ENCODE results near the gene LDHB. TPM values are rescaled to one million over a fixed set of nuclear protein-coding genes. Genes with fewer than 3 reads are reported as not detected.

The LDHB gene
- total and polyA plus RNA-seq, 12 donors: 1,053 to 3,111 (median 2,124) TPM

- Histone ChIP-seq H3K27me3 (no peaks in the 10 kb centered on the region), H3K27ac (no peak overlapping the region), H3K9me3 (no peaks in the 10 kb centered on the region), H3K36me3 (no peaks in the 10 kb centered on the region), H3K4me3 (no peak overlapping the region), H3K4me1 (peaks cover 0 to 17% (median under 1%) of the 10 kb centered on the region in 9 donors)
- WGBS, 2 donors: 90 to 94% methylated on average over 7 of the region's 7 CpGs
- intact Hi-C loops (cut with DNase I): loop anchor here in 5 of 10 donors (2.0 to 10.0 kb wide), 3 partner anchors 70 to 183 kb away; no protein-coding TSS in a partner anchor
- ATAC-seq (no peak), DNase-seq (no peak)
- TF ChIP-seq CTCF (IDR thresholded peaks at IDR 0.05): no peak
These were observed 20.1 kb upstream of the LDHB start for GRCh38 chr12:21677622-21678277.

DNA sequence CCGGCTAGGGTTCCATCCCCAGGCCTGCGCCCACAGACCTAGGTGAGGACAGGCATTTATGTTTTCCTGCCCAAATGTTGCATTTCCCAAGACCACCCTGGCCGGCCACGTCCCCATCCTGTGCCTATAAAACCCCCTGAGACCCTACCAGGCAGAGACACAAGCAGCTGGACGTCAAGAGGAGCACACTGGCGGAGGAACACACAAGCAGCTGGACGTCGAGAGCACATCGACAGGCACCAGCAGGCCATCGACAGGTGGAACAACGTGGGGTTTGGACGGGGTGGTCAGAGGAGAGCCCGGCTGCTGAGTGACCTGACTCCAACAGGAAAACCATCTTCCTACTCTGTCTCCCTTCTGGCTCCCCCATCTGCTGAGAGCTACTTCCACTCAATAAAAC lies 19.6 kb upstream of the LDHB start:
- ATAC-seq (no peak), DNase-seq (no peak)
- H3K27ac ChIP-seq: no peak overlapping the region
- intact Hi-C loops (cut with DNase I): loop anchor here in 4 of 10 donors (2.0 to 10.0 kb wide), 3 partner anchors 70 to 182 kb away; no protein-coding TSS in a partner anchor
- no peak overlapping the region for H3K4me3 ChIP-seq
- 84 to 88% methylated on average over 13 of the region's 13 CpGs for WGBS, 2 donors
- no peaks in the 10 kb centered on the region for H3K36me3 ChIP-seq
- peaks cover 0 to 3% (median 0%) of the 10 kb centered on the region in 7 donors for H3K27me3 ChIP-seq
- H3K4me1 ChIP-seq: peaks cover 0 to 14% (median 0%) of the 10 kb centered on the region in 9 donors
- TF ChIP-seq CTCF (IDR thresholded peaks at IDR 0.05): no peak
- no peaks in the 10 kb centered on the region for H3K9me3 ChIP-seq

DNA sequence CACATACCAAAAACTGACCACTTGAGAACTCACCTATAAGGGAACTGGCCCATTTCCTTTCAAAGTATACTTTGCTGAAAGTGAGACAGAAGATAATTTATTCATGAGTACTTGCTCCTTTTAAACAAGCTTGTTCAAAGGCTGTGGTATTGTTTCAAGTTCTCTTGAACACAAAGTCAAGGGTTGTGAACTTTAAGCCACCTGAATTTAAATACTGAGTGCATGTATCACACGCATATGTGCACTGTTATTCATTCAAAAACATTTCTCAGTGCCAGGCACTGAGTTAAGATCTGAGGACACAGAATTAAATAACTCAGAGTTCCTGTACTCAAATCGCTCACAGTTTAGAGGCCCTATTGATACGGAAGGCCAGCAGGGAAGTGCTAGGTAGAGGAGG lies 19.1 kb upstream of the LDHB start:
- H3K9me3 ChIP-seq: no peaks in the 10 kb centered on the region
- no peak overlapping the region for H3K4me3 ChIP-seq
- ATAC-seq (no peak), DNase-seq (no peak)
- no peak overlapping the region for H3K27ac ChIP-seq
- H3K4me1 ChIP-seq: peaks cover 0 to 14% (median 0%) of the 10 kb centered on the region in 9 donors
- H3K27me3 ChIP-seq: peaks cover 0 to 3% (median 0%) of the 10 kb centered on the region in 7 donors
- no peak for TF ChIP-seq CTCF (IDR thresholded peaks at IDR 0.05)
- WGBS, 2 donors: 90 to 96% methylated on average over 3 of the region's 3 CpGs
- intact Hi-C loops (cut with DNase I): loop anchor here in 4 of 10 donors (2.0 to 10.0 kb wide), 3 partner anchors 69 to 182 kb away; no protein-coding TSS in a partner anchor
- no peaks in the 10 kb centered on the region for H3K36me3 ChIP-seq

GRCh38 chr12:21675641-21676040 lies 18.0 kb upstream of the LDHB start:
- 66 to 75% methylated on average over 3 of the region's 3 CpGs for WGBS, 2 donors
- Histone ChIP-seq H3K4me3 (no peak overlapping the region), H3K27me3 (peaks cover 0 to 3% (median 0%) of the 10 kb centered on the region in 7 donors), H3K4me1 (peaks cover 0 to 14% (median 0%) of the 10 kb centered on the region in 9 donors), H3K9me3 (no peaks in the 10 kb centered on the region), H3K27ac (no peak overlapping the region), H3K36me3 (no peaks in the 10 kb centered on the region)
- ATAC-seq (no peak), DNase-seq (no peak)
- intact Hi-C loops (cut with DNase I): loop anchor here in 4 of 10 donors (2.0 to 10.0 kb wide), 3 partner anchors 68 to 181 kb away; no protein-coding TSS in a partner anchor
- TF ChIP-seq CTCF (IDR thresholded peaks at IDR 0.05): no peak

Measured in heart right ventricle (tissue), 16 donors.